ENCODE results near the gene ZNF687. TPM values are rescaled to one million over a fixed set of nuclear protein-coding genes. Genes with fewer than 3 reads are reported as not detected.

ZNF687 gene
- total RNA-seq, 1 donor from 2014 or later = 67.9 TPM

DNA sequence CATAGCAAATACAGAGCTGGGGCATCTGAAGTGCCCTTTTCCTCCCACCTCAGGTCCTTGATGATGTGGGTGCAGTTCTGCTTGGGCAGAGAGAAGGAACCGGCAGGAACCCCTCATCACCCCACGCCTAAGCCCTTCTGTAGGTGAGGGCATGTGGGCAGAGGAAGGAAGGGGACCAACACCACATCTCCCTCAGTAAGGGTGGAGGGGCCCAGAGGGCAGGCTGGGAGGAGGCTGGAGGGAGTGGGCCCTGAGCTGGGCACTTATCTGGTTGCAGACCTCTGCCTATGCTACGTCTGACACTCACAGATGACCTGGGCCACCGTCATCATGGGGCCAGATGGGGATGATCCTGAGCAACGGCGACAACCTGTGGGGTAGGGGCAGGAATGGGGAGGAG, 11.0 kb downstream of the ZNF687 start:
- intact Hi-C loops (cut with DNase I) = no loop called here
- TF ChIP-seq, protein P1, sequence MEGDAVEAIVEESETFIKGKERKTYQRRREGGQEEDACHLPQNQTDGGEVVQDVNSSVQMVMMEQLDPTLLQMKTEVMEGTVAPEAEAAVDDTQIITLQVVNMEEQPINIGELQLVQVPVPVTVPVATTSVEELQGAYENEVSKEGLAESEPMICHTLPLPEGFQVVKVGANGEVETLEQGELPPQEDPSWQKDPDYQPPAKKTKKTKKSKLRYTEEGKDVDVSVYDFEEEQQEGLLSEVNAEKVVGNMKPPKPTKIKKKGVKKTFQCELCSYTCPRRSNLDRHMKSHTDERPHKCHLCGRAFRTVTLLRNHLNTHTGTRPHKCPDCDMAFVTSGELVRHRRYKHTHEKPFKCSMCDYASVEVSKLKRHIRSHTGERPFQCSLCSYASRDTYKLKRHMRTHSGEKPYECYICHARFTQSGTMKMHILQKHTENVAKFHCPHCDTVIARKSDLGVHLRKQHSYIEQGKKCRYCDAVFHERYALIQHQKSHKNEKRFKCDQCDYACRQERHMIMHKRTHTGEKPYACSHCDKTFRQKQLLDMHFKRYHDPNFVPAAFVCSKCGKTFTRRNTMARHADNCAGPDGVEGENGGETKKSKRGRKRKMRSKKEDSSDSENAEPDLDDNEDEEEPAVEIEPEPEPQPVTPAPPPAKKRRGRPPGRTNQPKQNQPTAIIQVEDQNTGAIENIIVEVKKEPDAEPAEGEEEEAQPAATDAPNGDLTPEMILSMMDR (IDR thresholded peaks at IDR 0.05) = no peak
- Histone ChIP-seq H3K36me3 (peaks cover 91 to 98% of the 10 kb centered on the region in 2 donors), H3K27me3 (no peaks in the 10 kb centered on the region), H3K9me3 (no peaks in the 10 kb centered on the region), H3K27ac (no peak overlapping the region), H3K4me3 (no peak overlapping the region), H3K4me1 (no peaks in the 10 kb centered on the region)
- no peak for DNase-seq (ENCODE audit: low spot score in 2 of 2)

DNA sequence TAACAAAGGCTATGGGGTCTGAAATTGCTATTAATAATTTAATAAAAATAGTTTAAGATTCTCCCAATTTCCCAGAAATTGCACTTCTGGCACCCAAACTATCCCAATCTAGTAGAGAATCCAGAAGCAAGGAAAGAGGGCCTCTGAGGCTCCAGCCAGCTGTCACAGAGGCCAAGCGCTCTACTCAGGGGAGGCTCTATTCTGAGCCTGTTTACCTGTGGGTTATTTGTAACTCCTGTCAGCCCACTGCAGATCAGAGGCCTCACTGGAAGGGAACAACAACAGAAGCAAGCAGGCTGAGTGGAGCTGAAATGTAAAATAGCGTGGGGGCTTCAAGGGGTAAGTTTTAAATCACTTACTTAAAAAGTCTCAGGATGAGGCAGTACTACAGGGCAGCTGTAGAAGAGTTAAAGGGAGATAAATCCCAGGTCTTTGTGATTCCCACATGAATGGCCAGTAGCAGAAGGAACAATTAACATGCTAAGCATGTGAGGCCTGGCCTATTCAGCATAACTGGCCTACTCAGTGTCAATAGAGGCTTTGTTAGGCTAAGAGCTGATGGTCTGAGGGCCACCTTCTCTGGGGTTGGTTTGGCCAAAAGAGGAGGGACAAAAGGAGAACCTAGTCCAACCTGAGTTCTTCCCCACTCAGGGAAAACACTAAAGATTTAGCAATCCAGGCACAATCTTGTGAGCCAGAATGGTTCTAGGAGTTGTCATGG, 12.8 kb downstream of the ZNF687 start:
- H3K36me3 ChIP-seq = peaks cover 91 to 98% of the 10 kb centered on the region in 2 donors
- no peaks in the 10 kb centered on the region for H3K4me1 ChIP-seq
- no peaks in the 10 kb centered on the region for H3K27me3 ChIP-seq
- intact Hi-C loops (cut with DNase I) = no loop called here
- no peak for DNase-seq (ENCODE audit: low spot score in 2 of 2)
- TF ChIP-seq, protein P1 (IDR thresholded peaks at IDR 0.05) = no peak
- no peaks in the 10 kb centered on the region for H3K9me3 ChIP-seq
- no peak overlapping the region for H3K27ac ChIP-seq
- H3K4me3 ChIP-seq = no peak overlapping the region

DNA sequence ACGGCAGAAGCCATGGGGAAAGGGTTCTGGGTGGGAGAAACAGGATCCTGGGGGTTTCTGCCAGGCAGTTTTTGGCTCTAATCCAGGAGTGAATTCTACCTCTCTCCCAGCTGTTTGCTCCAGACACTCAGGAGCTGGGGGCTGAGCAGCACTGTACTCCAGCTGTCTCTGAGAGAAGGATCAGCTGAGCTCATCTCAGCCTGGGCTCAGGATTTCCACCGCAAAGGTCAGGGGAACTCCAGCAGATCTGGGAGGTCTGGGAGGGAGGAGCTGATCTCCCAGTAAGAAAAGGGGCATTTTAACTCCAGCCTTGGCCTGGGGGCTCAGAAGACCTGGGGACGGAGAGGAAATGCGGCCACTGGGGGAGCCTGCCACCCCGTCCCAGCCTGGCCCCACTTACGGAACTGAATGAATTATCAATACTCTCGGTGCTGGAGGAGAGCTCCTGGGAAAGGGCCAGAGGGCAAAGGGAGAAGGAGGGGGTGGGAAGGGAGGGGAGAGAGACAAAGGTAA, 27.8 kb downstream of the ZNF687 start:
- Histone ChIP-seq H3K9me3 (no peaks in the 10 kb centered on the region), H3K27me3 (no peaks in the 10 kb centered on the region), H3K36me3 (peaks cover 37 to 76% of the 10 kb centered on the region in 2 donors), H3K4me3 (no peak overlapping the region), H3K4me1 (peaks cover 9 to 38% of the 10 kb centered on the region in 2 donors), H3K27ac (peak overlapping the region; percentile 50 to 79)
- intact Hi-C loops (cut with DNase I) = no loop called here
- TF ChIP-seq, protein P1 (IDR thresholded peaks at IDR 0.05) = no peak
- DNase-seq (ENCODE audit: low spot score in 2 of 2) = no peak

DNA sequence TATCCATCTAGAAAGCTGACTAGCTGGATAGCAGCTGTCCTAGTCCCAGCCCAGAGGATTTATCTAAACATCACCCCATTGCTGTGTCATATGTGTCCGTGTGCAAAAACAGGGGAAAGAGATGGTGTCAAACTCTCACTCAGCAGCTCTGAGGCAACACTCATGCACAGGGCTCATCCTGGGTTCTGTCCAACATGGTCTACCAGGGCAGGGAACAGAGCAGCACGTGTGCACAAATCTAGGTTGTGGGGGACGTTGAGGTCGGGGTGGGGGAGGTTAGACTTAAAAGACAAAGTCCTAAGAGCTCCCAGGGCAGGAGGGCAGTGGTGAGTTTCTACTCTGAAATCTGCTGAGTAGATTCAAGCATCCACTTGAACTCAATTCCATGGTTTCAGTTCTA, 28.9 kb downstream of the ZNF687 start:
- intact Hi-C loops (cut with DNase I) = loop anchor here (1.0 kb wide), 1 partner anchor 16 kb away; the partner anchor contains the start of gene PI4KB
- Histone ChIP-seq H3K9me3 (no peaks in the 10 kb centered on the region), H3K4me1 (peaks cover 9 to 38% of the 10 kb centered on the region in 2 donors), H3K27me3 (no peaks in the 10 kb centered on the region), H3K4me3 (no peak overlapping the region), H3K36me3 (peaks cover 35 to 76% of the 10 kb centered on the region in 2 donors), H3K27ac (peak overlapping the region; percentile 79 to 85)
- DNase-seq (ENCODE audit: low spot score in 2 of 2) = no peak
- TF ChIP-seq, protein P1 (IDR thresholded peaks at IDR 0.05) = no peak

DNA sequence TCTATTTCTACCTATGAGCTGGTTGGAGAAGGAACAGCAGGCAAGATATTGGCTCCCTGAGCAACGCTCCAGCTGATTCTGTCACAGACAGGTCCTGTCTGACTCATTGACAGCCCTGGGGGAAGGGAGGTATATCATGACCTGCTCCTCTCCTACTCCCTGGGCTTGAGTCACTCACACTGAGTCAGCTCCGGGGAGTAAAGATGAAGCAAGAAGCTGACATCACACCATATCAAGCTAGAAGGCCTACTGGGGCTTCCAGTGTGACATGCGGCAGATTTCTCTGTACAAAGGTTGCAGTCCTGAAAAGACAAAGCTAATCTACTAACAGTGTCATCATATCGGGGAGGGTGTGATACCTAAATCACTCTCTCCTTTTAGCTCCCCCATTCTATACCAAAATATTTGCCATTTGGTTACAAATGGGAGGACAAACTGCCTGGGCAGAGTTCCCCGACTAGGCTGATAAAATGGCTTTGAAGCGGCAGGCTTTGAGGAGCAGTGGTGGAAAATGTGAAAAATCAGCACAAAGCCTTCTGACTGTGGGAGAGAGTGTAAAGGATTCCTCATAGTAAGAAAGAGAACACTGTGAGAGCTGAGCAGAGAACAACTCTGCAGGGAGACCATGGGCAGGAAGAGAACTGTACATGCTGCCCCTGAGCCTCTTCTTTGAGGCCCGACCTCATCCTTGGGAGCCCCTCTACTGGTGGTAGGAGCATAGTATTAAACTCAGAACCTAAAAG, 29.7 kb downstream of the ZNF687 start:
- H3K4me3 ChIP-seq = no peak overlapping the region
- H3K27ac ChIP-seq = peak overlapping the region; percentile 79 to 85
- peaks cover 32 to 75% of the 10 kb centered on the region in 2 donors for H3K36me3 ChIP-seq
- H3K27me3 ChIP-seq = no peaks in the 10 kb centered on the region
- peaks cover 9 to 38% of the 10 kb centered on the region in 2 donors for H3K4me1 ChIP-seq
- TF ChIP-seq, protein P1 (IDR thresholded peaks at IDR 0.05) = no peak
- intact Hi-C loops (cut with DNase I) = loop anchor here (1.0 kb wide), 1 partner anchor 16 kb away; the partner anchor contains the start of gene PI4KB
- peak; percentile 81 to 96 for DNase-seq (ENCODE audit: low spot score in 2 of 2)
- no peaks in the 10 kb centered on the region for H3K9me3 ChIP-seq
